Activated T-cell treated with anti-CD3 and anti-CD28 coated beads for 48 hours (primary cell): ENCODE results near the gene CYP4F8.
A peak's percentile ranks its signal among the peaks of the same experiment; 100 is the strongest.
"Not testable (repeated sequence)": the region's sequence is repeated elsewhere in the genome, so short reads cannot be mapped to it uniquely, and the experiment has no call there.

Experiments used
- DNase-seq: peaks from one replicate; pipeline ENCODE4 v3.0.0-alpha.2; 2020; ENCODE audit warnings: low read depth

The CYP4F8 gene

DNA sequence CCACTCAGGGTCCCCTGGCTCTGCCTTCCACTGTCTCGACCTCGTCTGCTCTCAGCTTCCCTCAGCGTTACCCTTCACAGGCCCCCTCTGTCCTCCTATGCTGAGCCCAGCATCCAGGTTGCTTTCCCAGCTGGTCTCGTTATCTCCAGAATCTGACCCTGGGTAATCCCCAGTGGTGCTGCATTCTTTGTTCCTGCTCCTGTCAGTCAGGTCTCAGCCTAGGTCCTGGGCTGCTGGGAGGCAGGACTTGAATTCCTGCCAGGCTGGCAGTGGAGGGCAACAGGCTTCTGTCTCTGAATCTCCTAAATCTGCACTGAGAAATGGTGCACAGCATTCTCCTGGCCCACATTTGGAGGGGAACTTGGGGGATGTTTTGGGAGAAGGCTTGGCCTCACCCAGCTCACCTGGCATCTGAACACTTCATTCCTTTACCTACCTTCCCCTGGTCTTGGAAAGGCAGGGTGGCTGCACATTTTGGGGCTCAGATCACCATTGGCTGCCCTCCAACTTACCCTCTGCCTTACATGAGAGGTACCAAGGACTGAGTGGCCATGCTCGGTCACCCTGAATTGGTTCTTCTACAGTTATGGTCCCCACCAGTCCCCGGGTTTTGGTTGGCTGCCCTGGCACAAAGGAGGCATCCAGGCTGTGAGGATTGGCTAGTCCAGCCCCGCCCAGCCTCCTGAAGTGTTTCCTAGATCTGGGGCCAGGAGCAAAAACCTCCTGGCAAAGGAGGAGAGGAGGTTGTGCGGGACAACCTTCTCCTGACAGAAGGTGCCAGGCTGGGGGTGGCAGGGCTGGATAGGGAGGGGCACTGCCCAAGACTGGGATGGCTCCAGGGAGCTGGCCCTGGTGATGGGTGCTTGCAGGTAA, at the start of gene CYP4F8:
Gene CYP4F8, plus strand, starts transcription at position 712 of the 873 bp plus-strand sequence. CDS start 399 bp downstream, outside the sequence.
- no peak for DNase-seq

- no peak for DNase-seq
These were observed 44.6 kb upstream of the CYP4F8 start for GRCh38 chr19:15570420-15570819.

DNA sequence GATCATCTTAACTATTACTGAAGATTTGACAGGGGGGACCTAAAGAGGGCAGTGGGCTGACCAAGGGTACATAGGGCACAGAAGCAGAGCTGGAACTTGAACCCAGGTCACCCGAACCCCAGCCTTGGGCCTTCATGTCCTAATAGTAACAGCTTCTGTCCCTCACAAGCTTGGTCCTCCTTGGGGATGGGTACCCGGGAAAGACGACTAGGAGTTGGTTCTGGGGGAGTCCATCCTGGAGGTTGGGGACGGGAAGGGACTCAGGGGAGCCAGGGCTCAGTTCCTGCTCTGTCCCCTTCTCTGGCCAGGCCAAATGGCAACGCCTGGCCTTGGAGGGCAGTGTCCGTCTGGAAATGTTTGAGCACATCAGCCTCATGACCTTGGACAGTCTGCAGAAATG, 39.6 kb upstream of the CYP4F8 start:
- no peak for DNase-seq

- no peak for DNase-seq
These were observed 38.4 kb upstream of the CYP4F8 start for GRCh38 chr19:15576526-15577156.

DNA sequence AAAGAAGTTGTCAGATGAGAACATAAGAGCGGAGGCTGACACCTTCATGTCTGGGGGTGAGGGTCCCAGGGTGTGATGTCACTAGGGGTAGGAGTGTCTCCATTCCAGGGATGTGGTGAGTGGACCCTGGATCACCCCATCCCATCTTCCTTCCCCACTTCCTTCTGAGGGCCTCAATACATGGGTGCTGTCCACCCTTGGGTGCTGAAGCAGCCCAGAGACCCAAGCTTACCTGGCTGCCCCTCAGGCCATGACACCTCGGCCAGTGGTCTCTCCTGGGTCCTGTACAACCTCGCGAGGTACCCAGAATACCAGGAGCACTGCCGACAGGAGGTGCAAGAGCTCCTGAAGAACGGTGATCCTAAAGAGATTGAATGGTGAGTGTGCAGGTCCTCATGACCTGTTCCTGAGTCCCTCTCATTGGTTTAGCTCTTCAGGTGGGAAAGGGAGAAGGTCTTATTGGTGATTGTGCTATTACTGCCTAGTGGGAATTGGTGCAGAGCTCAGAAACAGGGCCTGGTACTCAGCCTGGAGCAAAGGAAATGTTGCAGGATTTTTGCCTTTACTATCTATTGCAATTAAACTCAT, 37.7 kb upstream of the CYP4F8 start:
- no peak for DNase-seq

DNA sequence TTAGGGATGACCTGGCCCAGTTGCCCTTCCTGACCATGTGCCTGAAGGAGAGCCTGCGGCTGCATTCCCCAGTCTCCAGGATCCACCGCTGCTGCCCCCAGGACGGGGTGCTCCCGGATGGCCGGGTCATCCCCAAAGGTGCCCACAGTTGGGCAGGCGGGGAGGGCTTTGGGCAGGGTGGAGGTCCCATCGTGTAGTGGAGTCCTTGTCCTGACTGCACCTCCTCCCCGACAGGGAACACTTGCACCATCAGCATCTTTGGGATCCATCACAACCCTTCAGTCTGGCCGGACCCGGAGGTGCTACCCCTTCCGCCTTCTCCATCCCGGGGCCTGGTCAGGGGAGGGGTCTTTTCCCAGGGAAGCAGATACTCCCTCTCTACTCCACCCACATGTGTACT, 31.7 kb upstream of the CYP4F8 start:
- DNase-seq: no peak

DNA sequence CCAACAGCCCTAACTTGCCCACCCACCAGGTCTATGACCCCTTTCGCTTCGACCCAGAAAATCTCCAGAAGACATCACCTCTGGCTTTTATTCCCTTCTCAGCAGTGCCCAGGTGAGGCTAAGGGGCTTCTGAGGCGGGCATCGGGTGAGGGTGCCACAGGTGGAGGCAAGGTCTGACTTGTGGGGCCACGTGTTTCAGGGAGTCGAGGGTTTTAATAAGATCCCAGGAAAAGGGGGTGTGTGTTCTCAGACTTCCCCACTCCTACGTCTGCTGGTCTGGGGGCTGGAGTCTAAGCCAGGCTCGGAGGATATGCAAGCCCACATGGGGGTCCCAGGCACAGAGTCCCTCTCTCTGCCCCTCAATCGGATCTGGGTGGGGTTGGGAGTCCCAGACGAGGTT, 30.9 kb upstream of the CYP4F8 start:
- no peak for DNase-seq

DNA sequence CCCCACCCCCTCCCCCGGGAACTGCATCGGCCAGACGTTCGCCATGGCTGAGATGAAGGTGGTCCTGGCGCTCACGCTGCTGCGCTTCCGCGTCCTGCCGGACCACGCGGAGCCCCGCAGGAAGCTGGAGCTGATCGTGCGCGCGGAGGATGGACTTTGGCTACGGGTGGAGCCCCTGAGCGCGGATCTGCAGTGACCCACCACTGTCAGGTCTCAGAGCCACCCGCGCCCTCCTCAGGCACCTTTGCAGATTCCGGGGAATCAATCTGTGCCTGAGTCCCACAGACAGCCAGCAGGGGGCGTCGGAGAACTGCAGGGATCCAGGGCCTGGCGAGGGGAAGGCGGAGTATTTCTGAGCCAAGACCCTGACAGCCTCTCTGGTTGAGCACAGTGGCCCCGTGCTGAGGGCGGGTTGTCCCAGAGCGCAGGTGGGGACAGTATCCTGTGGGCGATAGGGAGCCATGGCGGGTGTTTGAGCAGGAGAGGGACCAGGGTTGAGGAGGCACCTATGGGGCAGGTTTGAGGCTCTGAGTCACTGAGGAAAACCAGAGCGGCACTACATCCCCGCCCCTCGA, 30.4 kb upstream of the CYP4F8 start:
- DNase-seq: peak; percentile 76

DNA sequence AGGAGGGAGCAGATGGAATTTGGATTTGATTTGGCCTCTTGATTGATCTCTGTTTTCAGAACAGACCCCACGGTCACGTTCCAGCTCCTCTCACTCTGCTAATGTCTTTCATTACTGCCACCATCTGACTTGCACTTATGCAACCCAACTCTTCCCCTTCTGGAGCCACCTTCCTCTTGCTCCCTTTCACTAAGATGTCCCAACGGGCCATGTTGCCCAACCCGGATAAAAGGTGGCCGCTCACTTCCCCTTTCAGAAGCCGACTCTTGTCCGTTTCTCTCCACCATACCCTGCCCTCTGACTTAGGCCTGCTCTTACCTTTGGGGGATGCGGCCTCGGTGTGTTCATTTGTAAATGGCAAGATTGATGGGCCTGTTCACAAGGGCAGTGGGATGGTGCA, 27.4 kb upstream of the CYP4F8 start:
- DNase-seq: no peak

DNA sequence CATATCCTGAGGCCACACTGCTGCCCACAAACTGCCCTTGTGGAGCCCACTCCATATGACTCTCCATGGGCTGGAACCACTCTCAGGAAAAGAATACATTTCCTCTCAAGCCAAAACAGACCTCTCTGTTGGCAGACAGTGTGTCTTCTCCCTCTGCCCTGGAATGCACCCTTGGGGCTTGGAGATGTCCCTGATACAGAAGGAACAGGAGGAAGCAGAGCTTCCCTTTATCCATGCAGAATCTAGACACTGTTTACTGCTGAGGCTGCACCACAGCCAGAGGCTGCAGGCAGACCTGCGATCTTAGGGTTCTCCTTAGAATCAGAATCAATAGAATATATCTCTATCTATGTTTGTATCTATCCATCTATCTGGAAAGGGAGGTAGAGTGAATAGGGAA, 26.8 kb upstream of the CYP4F8 start:
- DNase-seq: no peak

DNA sequence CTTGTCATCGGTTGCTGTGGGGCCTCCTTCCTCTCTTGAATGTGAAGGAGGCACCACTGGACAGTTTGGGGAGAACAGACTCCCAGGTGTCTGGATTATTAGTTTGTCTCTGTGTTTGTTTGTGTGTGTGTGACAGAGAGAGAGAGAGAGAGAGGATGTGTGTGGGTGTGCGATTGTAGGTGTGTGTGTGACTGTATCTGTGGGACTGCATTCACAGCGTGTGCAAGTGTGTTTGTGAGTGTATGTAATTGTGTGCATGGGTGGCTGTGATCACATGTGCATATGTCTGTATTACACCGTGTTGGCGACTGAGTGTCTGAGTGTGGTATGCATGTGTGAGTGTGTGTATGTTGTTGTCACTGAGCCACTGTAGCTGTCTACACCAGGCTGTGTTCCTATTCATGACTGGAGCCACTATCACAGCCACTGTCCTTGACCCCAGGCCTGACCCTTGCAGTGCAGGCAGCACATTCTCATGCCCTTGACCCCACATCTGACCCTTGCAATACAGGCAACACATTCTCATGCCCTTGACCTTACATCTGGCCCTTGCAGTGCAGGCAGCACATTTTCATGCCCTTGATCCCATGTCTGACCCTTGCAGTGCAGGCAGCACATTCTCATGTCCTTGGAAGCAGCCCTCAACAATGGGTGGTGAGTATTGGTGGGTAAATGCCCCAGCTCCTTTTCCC, 25.1 kb upstream of the CYP4F8 start:
- no peak for DNase-seq

DNA sequence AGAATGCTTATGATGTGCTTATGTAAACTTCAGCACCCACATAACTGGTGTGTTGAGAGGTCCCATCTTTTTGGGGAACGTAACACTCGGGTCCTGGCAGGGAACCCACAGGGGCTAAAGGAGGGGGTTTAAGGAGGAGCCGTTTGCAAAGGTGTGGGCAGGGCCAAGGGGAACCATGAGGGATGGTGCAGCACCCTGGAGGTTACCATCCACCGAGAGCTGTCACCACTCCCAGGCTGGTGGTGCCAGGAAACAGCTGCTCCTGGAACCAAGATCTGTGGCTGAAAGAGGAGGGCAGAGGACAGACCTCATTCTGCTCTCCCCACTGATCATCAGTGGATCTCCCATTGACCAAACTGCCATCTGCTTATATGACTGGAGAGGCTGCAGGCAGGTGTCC, 23.2 kb upstream of the CYP4F8 start:
- no peak for DNase-seq

DNA sequence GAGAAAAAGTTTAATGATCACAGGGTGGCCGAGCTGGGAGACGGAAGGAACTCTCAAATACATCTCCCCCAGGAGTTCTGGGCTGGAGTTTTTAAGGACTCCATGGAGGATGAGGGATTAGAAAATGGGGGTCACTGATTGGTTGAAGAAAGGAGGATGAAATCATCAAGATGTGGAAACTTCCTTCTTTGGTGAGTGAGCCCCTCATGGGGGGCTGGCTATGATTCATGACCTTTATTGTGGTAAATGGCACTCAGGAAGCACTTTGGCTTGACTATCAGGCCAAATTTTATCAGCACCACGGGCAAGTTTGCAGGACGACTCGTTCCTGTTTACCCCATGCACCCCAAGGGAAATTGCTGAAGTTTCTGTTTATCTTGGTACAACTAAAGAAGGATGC, 22.5 kb upstream of the CYP4F8 start:
- not testable (repeated sequence) for DNase-seq

GRCh38 chr19:15593766-15594165, 21.3 kb upstream of the CYP4F8 start:
- DNase-seq: not testable (repeated sequence)

DNA sequence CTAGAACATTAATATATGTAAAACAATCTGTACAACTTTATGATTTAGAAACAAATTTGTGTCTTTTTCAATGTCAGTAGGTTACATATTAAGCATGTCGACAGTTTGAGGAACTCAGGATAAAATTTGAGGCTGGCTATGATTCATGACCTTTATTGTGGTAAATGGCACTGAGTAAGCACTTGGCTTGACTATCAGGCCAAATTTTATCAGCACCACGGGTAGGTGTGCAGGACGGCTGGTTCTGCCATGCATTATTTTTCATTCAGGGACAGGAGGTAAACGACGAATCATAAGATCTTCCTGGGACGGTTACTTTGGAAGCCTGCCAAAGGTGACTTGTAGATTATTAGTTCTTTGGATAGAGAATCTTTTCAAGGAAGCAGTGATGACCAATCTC, 19.9 kb upstream of the CYP4F8 start:
- DNase-seq: no peak

DNA sequence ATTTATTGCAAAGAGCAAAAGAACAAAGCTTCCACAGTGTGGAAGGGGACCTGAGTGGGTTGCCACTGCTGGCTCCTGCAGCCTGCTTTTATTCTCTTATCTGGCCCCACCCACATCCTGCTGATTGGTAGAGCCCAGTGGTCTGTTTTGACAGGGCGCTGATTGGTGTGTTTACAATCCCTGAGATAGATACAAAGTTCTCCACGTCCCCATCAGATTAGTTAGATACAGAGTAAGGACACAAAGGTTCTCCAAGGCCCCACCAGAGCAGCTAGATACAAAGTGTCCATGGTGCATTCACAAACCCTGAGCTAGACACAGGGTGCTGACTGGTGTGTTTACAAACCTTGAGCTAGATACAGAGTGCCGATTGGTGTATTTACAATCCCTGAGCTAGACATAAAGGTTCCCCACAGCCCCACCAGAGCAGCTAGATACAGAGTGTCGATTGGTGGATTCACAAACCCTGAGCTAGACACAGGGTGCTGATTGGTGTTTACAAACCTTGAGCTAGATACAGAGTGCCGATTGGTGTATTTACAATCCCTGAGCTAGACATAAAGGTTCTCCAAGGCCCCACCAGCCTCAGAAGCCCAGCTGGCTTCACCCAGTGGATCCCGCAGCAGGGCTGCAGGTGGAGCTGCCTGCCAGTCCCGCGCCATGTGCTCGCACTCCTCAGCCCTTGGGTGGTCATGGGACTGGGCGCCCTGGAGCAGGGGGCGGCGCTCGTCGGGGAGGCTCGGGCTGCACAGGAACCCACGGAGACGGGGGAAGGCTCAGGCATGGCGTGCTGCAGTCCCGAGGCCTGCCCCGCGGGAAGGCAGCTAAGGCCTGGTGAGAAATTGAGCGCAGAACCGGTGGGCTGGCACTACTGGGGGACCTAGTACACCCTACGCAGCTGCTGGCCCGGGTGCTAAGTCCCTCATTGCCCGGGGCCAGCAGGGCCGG, 6.8 kb upstream of the CYP4F8 start:
- not testable (repeated sequence) for DNase-seq

- DNase-seq: no peak
These were observed 5.8 kb upstream of the CYP4F8 start for GRCh38 chr19:15609261-15609660.

DNA sequence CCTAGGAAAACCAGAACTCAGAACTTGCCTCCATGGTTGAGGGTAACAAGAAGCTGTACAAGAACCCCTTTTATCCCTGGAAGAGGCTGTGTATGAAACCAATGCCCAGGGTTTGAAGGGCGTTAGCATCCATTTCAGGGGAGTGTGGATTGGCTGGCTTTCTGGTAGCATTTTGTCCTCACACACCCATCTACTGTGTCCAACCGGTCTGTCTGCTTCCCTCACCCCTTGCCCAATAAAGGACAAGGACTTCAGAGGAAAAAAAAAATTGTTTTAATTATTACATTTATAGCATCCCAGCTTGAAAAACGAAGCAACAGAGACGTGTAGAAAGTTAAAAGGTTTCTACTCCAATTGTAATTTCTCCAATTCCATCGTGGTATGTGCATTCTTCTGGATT, 2.7 kb upstream of the CYP4F8 start:
- DNase-seq: no peak

- no peak for DNase-seq
These were observed 1.7 kb upstream of the CYP4F8 start for GRCh38 chr19:15613338-15613737.

DNA sequence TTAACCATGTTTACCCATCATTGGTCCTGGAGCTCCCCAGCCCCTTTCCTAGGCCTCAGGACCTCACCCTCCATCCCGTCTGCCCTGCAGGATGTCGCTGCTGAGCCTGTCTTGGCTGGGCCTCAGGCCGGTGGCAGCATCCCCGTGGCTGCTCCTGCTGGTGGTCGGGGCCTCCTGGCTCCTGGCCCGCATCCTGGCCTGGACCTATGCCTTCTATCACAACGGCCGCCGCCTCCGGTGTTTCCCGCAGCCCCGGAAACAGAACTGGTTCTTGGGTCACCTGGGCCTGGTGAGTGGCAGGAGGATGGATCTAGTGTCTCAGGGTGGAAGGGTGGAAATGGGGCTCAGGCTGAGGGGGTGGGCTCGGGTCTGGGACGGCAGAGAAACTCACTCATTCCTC, 508 bp downstream of the CYP4F8 start:
- no peak for DNase-seq

DNA sequence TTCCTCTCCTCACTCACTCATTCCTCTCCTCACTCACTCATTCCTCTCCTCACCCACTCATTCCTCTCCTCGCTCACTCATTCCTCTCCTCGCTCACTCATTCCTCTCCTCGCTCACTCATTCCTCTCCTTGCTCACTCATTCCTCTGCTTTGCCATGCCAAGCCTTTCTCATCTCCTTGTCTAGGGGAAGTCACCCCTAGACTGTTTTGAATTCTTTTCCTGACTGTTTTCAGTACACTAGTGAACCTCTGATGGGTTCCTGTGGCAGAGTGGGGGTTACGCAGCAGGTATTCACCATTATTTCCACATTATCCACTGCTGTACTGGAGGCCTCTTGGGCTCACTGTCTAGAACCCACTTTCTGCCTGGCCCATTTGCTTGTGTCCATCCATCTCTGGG, 1.2 kb downstream of the CYP4F8 start:
- no peak for DNase-seq
